ENCODE data around the gene GON7. TPM values are rescaled to one million over a fixed set of nuclear protein-coding genes. Genes with fewer than 3 reads are reported as not detected.
"Not testable (repeated sequence)": the region's sequence is repeated elsewhere in the genome, so short reads cannot be mapped to it uniquely, and the experiment has no call there.

The GON7 gene
- total RNA-seq, 1 donor from 2014 or later, result 11.3 TPM

DNA sequence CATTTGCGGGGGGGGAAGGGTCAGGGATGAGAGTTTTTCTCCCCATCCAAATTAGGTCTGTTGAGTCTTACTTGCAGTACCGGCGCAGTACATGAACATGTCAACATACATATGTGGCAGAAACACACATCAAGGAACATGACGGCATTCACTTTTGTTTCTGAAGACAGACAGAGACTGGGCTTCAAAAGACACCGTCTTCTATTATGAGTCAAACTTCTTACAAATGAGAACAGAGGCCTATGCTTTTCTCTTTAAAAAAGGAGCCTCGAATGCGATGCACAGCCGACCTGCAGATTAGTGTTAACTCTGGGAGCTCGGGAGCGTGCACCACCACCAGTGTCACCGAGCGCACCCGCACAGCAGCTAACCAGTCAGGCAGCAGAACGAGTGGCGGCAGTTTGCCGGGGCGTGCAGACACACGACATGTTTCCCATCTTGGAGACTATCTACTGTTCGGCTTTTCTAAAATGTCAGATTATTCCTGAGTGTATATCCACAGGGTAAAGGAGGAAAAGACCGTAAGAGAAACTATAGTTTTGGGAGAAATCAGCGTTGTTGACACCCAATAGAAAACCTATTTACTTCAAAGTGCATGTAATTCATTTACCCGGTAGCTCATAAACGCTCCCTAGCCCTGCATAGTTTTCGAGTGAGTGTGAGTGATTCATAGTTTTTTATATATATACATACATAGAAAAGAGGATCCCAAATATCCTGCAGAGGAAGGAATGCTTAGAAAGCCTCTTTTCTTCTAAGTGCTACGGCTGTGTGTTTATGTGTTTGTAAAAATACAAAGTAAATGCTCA lies 33.2 kb upstream of the GON7 start:
- Mint-ChIP-seq H3K27ac (no peak overlapping the region), H3K27me3 (no peaks in the 10 kb centered on the region), H3K4me3 (no peak overlapping the region), H3K36me3 (ENCODE audit: low read depth) (peaks cover 46% of the 10 kb centered on the region), H3K9me3 (no peaks in the 10 kb centered on the region), H3K4me1 (no peaks in the 10 kb centered on the region)
- TF ChIP-seq, protein P1, sequence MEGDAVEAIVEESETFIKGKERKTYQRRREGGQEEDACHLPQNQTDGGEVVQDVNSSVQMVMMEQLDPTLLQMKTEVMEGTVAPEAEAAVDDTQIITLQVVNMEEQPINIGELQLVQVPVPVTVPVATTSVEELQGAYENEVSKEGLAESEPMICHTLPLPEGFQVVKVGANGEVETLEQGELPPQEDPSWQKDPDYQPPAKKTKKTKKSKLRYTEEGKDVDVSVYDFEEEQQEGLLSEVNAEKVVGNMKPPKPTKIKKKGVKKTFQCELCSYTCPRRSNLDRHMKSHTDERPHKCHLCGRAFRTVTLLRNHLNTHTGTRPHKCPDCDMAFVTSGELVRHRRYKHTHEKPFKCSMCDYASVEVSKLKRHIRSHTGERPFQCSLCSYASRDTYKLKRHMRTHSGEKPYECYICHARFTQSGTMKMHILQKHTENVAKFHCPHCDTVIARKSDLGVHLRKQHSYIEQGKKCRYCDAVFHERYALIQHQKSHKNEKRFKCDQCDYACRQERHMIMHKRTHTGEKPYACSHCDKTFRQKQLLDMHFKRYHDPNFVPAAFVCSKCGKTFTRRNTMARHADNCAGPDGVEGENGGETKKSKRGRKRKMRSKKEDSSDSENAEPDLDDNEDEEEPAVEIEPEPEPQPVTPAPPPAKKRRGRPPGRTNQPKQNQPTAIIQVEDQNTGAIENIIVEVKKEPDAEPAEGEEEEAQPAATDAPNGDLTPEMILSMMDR (IDR thresholded peaks at IDR 0.05), result no peak
- intact Hi-C loops (cut with micrococcal nuclease), result no loop called here
- ChIA-PET CTCF (no interaction called here), POLR2A (interaction anchor here (0.6 kb wide), 1 partner anchor 14 kb away, joined by 4 read pairs; no protein-coding TSS in a partner anchor)
- no peak for ATAC-seq (ENCODE audit: low read depth)
- no peak for DNase-seq

DNA sequence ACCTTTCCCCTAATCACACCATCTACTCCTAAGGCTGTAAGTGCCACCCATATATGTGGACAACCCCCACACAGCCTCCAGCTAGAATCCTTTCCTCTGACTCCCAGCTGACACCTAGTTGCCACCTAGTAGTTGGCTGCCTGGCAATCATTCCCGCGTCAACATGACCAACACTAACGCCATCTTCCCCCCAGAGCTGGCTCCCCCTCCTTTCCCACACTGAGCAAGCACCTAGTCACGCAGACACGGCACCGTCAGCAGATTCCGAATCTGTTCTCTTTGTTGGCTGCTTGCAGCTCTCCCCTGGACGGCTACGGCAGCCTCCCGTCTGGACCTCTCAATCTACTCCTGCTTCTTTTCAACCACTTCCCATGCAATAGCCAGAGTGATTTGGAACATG lies 27.9 kb upstream of the GON7 start:
- TF ChIP-seq, protein P1 (IDR thresholded peaks at IDR 0.05), result no peak
- ChIA-PET POLR2A (no interaction called here), CTCF (interaction anchor here (0.9 to 1.2 kb wide), 6 partner anchors 37 to 384 kb away, joined by 3 to 6 read pairs (median 4); no protein-coding TSS in a partner anchor)
- H3K36me3 Mint-ChIP-seq (ENCODE audit: low read depth), result peaks cover 8% of the 10 kb centered on the region
- intact Hi-C loops (cut with micrococcal nuclease), result loop anchor here (1.0 to 2.0 kb wide), 3 partner anchors 303 to 385 kb away; no protein-coding TSS in a partner anchor
- DNase-seq (no peak), ATAC-seq (ENCODE audit: low read depth) (no peak)
- no peak overlapping the region for H3K4me3 Mint-ChIP-seq
- H3K4me1 Mint-ChIP-seq, result peaks cover 10% of the 10 kb centered on the region
- no peaks in the 10 kb centered on the region for H3K9me3 Mint-ChIP-seq
- no peak overlapping the region for H3K27ac Mint-ChIP-seq
- H3K27me3 Mint-ChIP-seq, result no peaks in the 10 kb centered on the region

GRCh38 chr14:93233078-93233477 lies 26.2 kb upstream of the GON7 start:
- H3K4me1 Mint-ChIP-seq; DNase-seq; H3K27ac Mint-ChIP-seq; POLR2A ChIA-PET; ATAC-seq (ENCODE audit: low read depth); intact Hi-C loops (cut with micrococcal nuclease); H3K9me3 Mint-ChIP-seq; H3K27me3 Mint-ChIP-seq; H3K4me3 Mint-ChIP-seq: not testable (repeated sequence)
- H3K36me3 Mint-ChIP-seq (ENCODE audit: low read depth), result peaks cover 14% of the 10 kb centered on the region
- CTCF ChIA-PET, result interaction anchor here (0.8 to 1.1 kb wide), 2 partner anchors 304 to 386 kb away, joined by 3 read pairs; no protein-coding TSS in a partner anchor

DNA sequence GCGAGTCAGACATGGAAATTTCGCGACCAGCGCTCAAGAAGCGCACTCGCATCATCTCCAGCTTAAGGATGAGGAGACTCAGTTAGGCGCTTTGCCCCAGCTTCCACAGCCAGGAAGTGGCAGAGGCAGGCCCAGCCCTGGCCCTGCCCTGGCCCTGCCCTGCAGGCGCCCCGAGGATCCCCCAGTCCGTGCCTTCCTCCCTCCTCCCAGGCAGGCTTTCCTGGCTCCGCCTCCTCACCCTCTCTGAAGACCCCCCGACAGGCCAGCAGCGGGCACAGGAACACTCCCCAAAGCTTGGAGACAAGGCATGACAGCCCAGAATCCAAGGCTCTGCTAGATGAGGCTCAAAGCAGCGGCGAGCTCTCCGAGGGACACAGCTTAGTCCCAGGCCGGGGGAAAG lies 25.3 kb upstream of the GON7 start:
- intact Hi-C loops (cut with micrococcal nuclease), result no loop called here

GRCh38 chr14:93231129-93231979 lies 24.5 kb upstream of the GON7 start:
- POLR2A ChIA-PET, result no interaction called here
- DNase-seq (no peak), ATAC-seq (ENCODE audit: low read depth) (no peak)
- H3K4me1 Mint-ChIP-seq, result peaks cover 10% of the 10 kb centered on the region
- CTCF ChIA-PET, result interaction anchor here (0.5 kb wide), 1 partner anchor 311 kb away, joined by 4 read pairs; no protein-coding TSS in a partner anchor
- H3K27ac Mint-ChIP-seq, result no peak overlapping the region
- TF ChIP-seq, protein P1 (IDR thresholded peaks at IDR 0.05), result no peak
- intact Hi-C loops (cut with micrococcal nuclease), result no loop called here
- H3K4me3 Mint-ChIP-seq, result peak overlapping the region; percentile 42
- no peaks in the 10 kb centered on the region for H3K27me3 Mint-ChIP-seq
- peaks cover 26% of the 10 kb centered on the region for H3K36me3 Mint-ChIP-seq (ENCODE audit: low read depth)
- H3K9me3 Mint-ChIP-seq, result no peaks in the 10 kb centered on the region

More for the DNA sequence above, 25.3 kb upstream of the GON7 start:
- Mint-ChIP-seq H3K4me3 (no peak overlapping the region), H3K27me3 (no peaks in the 10 kb centered on the region), H3K36me3 (ENCODE audit: low read depth) (peaks cover 21% of the 10 kb centered on the region), H3K27ac (no peak overlapping the region), H3K4me1 (peaks cover 10% of the 10 kb centered on the region), H3K9me3 (no peaks in the 10 kb centered on the region)
- CTCF ChIA-PET, result interaction anchor here (1.1 kb wide), 1 partner anchor 387 kb away, joined by 3 read pairs; no protein-coding TSS in a partner anchor
- POLR2A ChIA-PET, result no interaction called here
- DNase-seq (no peak), ATAC-seq (ENCODE audit: low read depth) (no peak)
- TF ChIP-seq, protein P1 (IDR thresholded peaks at IDR 0.05), result no peak

Data from activated B cell treated with CpG ODN at 0.5 μM for 24 hours (primary cell).